ENCODE data around the gene TANC1.

- TF ChIP-seq POLR2A (IDR thresholded peaks at IDR 0.05): no peak
- TF ChIP-seq POLR2AphosphoS5 (IDR thresholded peaks at IDR 0.05): no peak
Observed at GRCh38 chr2:158940356-158940755, 28.1 kb upstream of the TANC1 start.
